Melanocyte of skin (primary cell): Measurements from ENCODE around the gene CDCA3. TPM values are rescaled to one million over a fixed set of nuclear protein-coding genes. Genes with fewer than 3 reads are reported as not detected.

Source experiments
- total RNA-seq, 2 donors: library from RNA; depleted of rRNA; stranded (reverse); fragments of >200 nt; gene quantifications; 2 replicates each; pipeline ENCODE4 v1.2.3, GENCODE V29; 2012

CDCA3 gene
- total RNA-seq = 10 to 100 TPM; 16.9 to 54.9 TPM

DNA sequence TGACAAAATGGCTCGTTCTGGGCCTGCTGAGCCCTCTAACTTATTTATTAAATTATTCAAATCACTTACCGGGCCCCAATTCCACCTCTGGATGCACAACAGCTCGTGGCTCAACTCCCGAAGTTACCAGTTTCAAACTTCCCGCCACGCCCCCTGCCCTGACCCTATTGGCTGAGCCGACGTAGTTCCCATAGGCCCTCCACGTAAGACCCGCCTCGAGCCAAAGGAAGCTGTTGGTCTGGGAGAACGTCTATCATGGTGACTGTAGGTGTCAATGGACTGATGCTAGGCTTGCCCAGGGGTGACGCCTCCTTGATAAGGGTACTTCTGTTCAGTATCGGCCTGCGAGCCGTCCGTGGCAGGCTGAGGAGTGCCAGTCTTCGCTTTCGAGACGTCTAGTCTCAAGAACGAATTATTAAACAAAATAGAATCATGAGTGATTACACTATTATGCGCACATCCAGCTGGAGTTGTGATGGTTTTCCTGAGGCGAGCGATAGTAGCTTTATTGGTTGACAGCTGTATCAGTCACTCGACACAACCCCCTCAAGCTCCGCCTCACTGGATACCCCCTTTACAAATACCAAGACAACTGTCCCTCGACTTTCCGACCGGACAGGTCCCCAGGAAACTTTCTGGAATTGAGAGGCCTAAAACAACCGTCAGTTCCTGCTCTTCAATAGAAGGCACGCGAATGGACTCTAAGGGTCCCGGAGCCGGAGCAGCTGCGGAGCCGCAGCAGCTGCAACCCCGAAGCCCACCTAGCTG lies at the start of gene CDCA3:
Gene CDCA3 (minus strand): TSS at position 134 of the 768 bp plus-strand sequence. CDS start 334 bp downstream, outside the sequence.

GRCh38 chr12:6873094-6874014 lies 22.3 kb upstream of the CDCA3 start, which contains the start of gene SPSB2:
Gene SPSB2, minus strand, starts transcription at chr12:6873303. Its CDS starts 402 bp downstream, at chr12:6872901.

GRCh38 chr12:6867413-6868210 lies 16.5 kb upstream of the CDCA3 start, which contains the start of gene TPI1:
Gene TPI1, plus strand, starts transcription at chr12:6867531. Its CDS starts 36 bp downstream, at chr12:6867567.

DNA sequence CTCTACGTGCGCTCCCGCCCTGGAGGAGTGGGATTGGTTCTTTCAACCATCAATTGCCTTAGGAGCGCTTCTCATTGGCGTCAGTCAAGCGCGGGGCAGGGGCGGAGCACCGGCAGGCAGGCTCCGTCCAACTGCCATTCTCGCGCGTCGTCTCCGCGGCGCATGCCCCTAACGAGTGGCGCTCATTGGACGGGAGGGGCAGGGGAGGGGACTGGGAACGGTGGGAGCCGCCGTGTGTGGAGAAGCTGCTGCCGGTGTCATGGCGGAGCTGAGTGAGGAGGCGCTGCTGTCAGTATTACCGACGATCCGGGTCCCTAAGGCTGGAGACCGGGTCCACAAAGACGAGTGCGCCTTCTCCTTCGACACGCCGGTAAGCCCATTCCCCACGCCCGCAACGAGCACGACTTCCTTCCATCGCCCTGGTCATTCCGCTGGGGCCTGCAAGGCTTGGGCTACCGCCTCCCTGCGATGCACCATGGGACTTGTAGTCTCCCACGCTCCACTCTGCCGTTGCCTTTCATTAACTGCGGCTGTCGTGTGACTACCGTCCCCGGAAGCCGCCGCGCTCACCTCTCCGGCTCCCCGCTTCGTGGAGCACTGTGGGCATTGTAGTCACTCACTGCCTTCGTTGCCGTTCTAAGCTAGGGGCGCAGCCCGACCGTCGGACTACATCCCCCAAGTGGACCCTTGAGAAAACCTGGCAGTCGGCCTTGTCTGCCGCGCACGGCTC lies 1.0 kb upstream of the CDCA3 start, which contains the start of gene USP5:
Gene USP5 (plus strand): TSS at position 230 of the 730 bp plus-strand sequence. CDS start 30 bp downstream, at position 260.

DNA sequence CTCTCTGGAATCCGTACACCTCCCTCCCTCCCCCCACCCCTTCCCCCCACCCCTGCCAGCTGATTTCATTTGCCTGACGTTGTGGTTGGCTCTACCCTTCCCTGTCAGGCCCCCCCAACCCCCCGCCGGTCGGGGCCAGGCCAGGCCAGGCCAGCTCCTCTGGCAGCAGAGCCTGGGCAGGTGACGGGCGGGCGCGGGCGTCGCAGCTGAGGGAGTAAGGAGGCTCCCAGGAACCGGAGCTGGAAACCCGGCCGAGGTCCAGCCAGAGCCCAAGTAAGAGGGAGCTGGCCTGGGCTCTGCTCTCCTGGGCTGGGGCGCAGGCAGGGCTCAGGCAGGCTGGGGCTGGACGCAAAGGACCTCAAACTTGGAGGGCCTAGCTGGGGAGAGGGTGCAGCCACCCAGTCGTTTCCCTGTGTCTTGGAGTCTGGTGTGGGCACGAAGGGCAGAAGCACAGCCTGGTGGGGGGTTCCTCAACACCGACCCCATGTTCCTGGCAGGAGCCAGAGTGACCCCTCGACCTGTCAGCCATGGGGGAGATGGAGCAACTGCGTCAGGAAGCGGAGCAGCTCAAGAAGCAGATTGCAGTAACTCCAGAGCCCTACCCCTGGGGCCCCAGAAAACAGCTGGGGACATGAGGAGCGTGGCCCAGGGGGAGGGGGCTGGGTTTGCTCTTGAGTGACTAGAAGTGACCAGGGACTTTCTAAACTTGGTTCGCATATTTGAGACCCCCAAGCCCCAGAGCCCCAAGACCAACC lies 10.1 kb downstream of the CDCA3 start, which contains the start of gene GNB3:
Gene GNB3 (plus strand): TSS at position 165 of the 755 bp plus-strand sequence. CDS start 363 bp downstream, at position 528.

DNA sequence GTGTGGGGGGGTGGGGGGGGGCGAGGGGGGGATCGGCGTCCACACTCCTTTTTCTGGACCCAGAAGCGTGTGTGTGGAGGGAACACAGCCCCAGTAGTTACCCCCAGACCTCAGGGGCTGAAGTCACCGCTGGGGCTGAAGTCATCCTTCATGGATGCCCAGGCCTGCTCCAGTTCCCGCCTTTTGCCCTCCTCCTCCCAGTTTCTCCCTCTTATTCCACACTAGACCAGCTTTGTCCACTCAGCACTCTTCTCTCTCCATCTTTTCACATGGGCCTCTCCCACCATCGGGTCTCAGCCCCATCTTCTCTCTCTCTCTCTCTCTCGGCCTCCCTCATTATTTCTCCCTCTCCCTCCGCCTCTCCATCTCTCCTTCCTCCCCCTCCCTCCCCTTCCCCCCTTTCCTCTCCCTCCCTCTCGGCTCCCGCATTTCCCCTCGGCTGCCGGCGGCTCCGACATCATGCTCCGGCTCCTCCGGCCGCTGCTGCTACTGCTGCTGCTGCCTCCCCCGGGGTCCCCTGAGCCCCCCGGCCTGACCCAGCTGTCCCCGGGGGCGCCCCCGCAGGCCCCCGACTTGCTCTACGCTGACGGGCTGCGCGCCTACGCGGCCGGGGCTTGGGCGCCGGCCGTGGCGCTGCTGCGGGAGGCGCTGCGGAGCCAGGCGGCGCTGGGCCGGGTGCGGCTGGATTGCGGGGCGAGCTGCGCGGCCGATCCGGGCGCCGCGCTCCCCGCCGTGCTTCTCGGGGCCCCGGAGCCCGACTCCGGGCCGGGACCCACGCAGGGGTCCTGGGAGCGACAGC lies 22.9 kb downstream of the CDCA3 start, which contains the start of gene P3H3:
Gene P3H3 (plus strand): TSS at position 426 of the 799 bp plus-strand sequence. CDS start 34 bp downstream, at position 460.

GRCh38 chr12:6821591-6822425 lies 29.3 kb downstream of the CDCA3 start, which contains the start of gene GPR162:
Gene GPR162, plus strand, starts transcription at chr12:6821821. Its CDS starts 2,078 bp downstream, at chr12:6823899.

Other genes with a start within 250 kb of the CDCA3 start
- 100 to 1,000 TPM; 172 to 203 TPM for gene CHD4, start 243.9 kb downstream of the CDCA3 start, total RNA-seq
- under 1 TPM in 1 of 2 donors, not detected in 1; under 0.01 TPM for gene LPAR5, start 215.3 kb downstream of the CDCA3 start, total RNA-seq
- not detected for gene ACRBP, start 203.9 kb downstream of the CDCA3 start, total RNA-seq
- gene ING4, start 188.2 kb downstream of the CDCA3 start, total RNA-seq = 10 to 100 TPM; 23.6 to 38.5 TPM
- 10 to 100 TPM; 23.4 to 29.3 TPM for gene ZNF384, start 161.9 kb downstream of the CDCA3 start, total RNA-seq
- gene PIANP, start 150.5 kb downstream of the CDCA3 start, total RNA-seq = not detected
- 100 to 1,000 TPM in 1 of 2 donors, 10 to 100 TPM in 1; 98.4 to 105 TPM for gene COPS7A, start 127.2 kb downstream of the CDCA3 start, total RNA-seq
- 100 to 1,000 TPM; 168 to 185 TPM for gene MLF2, start 98.1 kb downstream of the CDCA3 start, total RNA-seq
- 10 to 100 TPM; 36.8 to 67.6 TPM for gene PTMS, start 84.9 kb downstream of the CDCA3 start, total RNA-seq
- under 1 TPM in 1 of 2 donors, not detected in 1; 0.34 TPM for gene LAG3, start 78.8 kb downstream of the CDCA3 start, total RNA-seq
- gene CD4, start 61.8 kb downstream of the CDCA3 start, total RNA-seq = 1 to 10 TPM; 1.7 TPM
- under 1 TPM; under 0.01 to 0.33 TPM for gene GPR162, start 29.5 kb downstream of the CDCA3 start, total RNA-seq
- 10 to 100 TPM; 13.4 to 36.3 TPM for gene P3H3, start 22.9 kb downstream of the CDCA3 start, total RNA-seq
- under 1 TPM; 0.33 to 0.69 TPM for gene GNB3, start 10.4 kb downstream of the CDCA3 start, total RNA-seq
- gene USP5, start 864 bp upstream of the CDCA3 start, total RNA-seq = 10 to 100 TPM; 89.2 to 93.3 TPM
- gene TPI1, start 16.2 kb upstream of the CDCA3 start, total RNA-seq = 100 to 1,000 TPM; 611 to 916 TPM
- 1 to 10 TPM; 5.2 to 8.0 TPM for gene SPSB2, start 22.0 kb upstream of the CDCA3 start, total RNA-seq
- 10 to 100 TPM in 1 of 2 donors, 1 to 10 TPM in 1; 6.2 to 10.3 TPM for gene LRRC23, start 53.5 kb upstream of the CDCA3 start, total RNA-seq
- 10 to 100 TPM; 17.9 to 20.3 TPM for gene ENO2, start 63.3 kb upstream of the CDCA3 start, total RNA-seq
- gene ATN1, start 76.7 kb upstream of the CDCA3 start, total RNA-seq = 10 to 100 TPM in 1 of 2 donors, 1 to 10 TPM in 1; 8.6 to 13.3 TPM
- gene RNU7-1, start 92.5 kb upstream of the CDCA3 start, total RNA-seq = not detected
- 10 to 100 TPM; 49.9 to 66.3 TPM for gene C12orf57, start 92.7 kb upstream of the CDCA3 start, total RNA-seq
- under 1 TPM in 1 of 2 donors, not detected in 1; 0.33 TPM for gene PTPN6, start 100.1 kb upstream of the CDCA3 start, total RNA-seq
- gene PHB2, start 119.4 kb upstream of the CDCA3 start, total RNA-seq = 100 to 1,000 TPM; 172 to 255 TPM
- 10 to 100 TPM; 31.0 to 59.6 TPM for gene EMG1, start 119.6 kb upstream of the CDCA3 start, total RNA-seq
- gene LPCAT3, start 167.2 kb upstream of the CDCA3 start, total RNA-seq = 10 to 100 TPM; 18.0 to 20.6 TPM
- gene C1S, start 209.4 kb upstream of the CDCA3 start, total RNA-seq = 100 to 1,000 TPM in 1 of 2 donors, 10 to 100 TPM in 1; 22.0 to 231 TPM
- 100 to 1,000 TPM in 1 of 2 donors, 10 to 100 TPM in 1; 16.3 to 149 TPM for gene C1R, start 241.2 kb upstream of the CDCA3 start, total RNA-seq